HepG2 (cell line): ENCODE results near the gene PTPDC1.

Experiments
- EP300 ChIP-seq, 3 experiments: sonication (generic) in 1 of 3; formaldehyde crosslinking in 1 of 3; IDR thresholded peaks; 2 replicates each; pipeline versions ENCODE4 v1.5.1 to v1.6.1; 2011 to 2020; ENCODE audit warnings: low read depth in 2 of 3, low read length in 2 of 3, borderline replicate concordance in 1 of 3, improper control_type of control experiment in 1 of 3, mild to moderate bottlenecking in 1 of 3, missing genetic modification reagents in 1 of 3, moderate library complexity in 1 of 3
- SMC3 ChIP-seq: IDR thresholded peaks from 2 replicates; pipeline ENCODE4 v1.6.1; 2011; ENCODE audit warnings: low read length, improper control_type of control experiment
- SOX6 ChIP-seq, 2 experiments: fragments of 450-650 bp in 1 of 2; sonication (generic) in 1 of 2; formaldehyde crosslinking in 1 of 2; IDR thresholded peaks; 2 replicates each; pipeline versions ENCODE4 v1.4.0 to v1.6.1; 2017 to 2020; ENCODE audit warnings: antibody characterized with exemption in 1 of 2, mild to moderate bottlenecking in 1 of 2, missing genetic modification reagents in 1 of 2
- ZNF598 ChIP-seq: sonication (generic); formaldehyde crosslinking; IDR thresholded peaks from 2 replicates; pipeline ENCODE4 v1.5.1; 2020; ENCODE audit warnings: mild to moderate bottlenecking, missing genetic modification reagents, borderline replicate concordance
- TF ChIP-seq, protein P1 (sequence below), 2 experiments: sonication (generic) in 1 of 2; formaldehyde crosslinking in 1 of 2; IDR thresholded peaks; 2 replicates each; pipeline versions ENCODE4 v1.4.0 to v1.6.1; 2016 to 2020; ENCODE audit warnings: borderline replicate concordance in 1 of 2, low read depth in 1 of 2, mild to moderate bottlenecking in 1 of 2, missing genetic modification reagents in 1 of 2
- TF ChIP-seq, protein P2 (sequence below), 2 experiments: IDR thresholded peaks; 2 replicates each; pipeline ENCODE4 v1.6.1; 2011 to 2012; ENCODE audit warnings: low read length in 2 of 2, borderline replicate concordance in 1 of 2, low read depth in 1 of 2, mild to moderate bottlenecking in 1 of 2, moderate library complexity in 1 of 2

DNA sequence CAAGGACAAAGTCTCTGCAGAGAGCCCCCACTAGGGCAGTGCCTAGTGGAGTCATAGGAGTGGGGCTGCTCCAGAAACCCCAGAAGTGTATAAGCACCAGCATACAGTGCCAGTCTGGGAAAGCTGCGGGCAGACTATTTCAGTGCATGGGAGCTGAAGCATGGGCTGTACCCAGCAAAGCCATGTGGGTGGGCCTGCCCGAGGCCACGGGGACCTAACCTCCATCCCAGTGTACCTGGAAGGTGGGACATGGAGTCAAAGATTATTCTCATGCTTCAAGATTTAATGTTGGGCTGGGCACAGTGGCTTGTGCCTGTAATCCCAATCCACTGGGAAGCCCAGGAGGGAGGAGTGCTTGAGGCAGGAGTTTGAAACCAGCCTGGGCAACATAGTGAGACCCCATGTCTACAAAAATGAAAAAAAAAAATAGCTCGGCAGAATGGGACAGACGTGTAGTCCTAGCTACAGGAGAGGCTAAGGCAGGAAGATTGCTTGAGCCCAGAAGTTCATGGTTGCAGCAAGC lies 36.7 kb downstream of the PTPDC1 start:
- TF ChIP-seq, protein P1, sequence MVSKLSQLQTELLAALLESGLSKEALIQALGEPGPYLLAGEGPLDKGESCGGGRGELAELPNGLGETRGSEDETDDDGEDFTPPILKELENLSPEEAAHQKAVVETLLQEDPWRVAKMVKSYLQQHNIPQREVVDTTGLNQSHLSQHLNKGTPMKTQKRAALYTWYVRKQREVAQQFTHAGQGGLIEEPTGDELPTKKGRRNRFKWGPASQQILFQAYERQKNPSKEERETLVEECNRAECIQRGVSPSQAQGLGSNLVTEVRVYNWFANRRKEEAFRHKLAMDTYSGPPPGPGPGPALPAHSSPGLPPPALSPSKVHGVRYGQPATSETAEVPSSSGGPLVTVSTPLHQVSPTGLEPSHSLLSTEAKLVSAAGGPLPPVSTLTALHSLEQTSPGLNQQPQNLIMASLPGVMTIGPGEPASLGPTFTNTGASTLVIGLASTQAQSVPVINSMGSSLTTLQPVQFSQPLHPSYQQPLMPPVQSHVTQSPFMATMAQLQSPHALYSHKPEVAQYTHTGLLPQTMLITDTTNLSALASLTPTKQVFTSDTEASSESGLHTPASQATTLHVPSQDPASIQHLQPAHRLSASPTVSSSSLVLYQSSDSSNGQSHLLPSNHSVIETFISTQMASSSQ (IDR thresholded peaks at IDR 0.05; ENCODE audit: low read depth): no peak
- TF ChIP-seq, protein P1 (CRISPR knock-in tag; IDR thresholded peaks at IDR 0.05; ENCODE audit: borderline replicate concordance): no peak
- TF ChIP-seq, protein P2, sequence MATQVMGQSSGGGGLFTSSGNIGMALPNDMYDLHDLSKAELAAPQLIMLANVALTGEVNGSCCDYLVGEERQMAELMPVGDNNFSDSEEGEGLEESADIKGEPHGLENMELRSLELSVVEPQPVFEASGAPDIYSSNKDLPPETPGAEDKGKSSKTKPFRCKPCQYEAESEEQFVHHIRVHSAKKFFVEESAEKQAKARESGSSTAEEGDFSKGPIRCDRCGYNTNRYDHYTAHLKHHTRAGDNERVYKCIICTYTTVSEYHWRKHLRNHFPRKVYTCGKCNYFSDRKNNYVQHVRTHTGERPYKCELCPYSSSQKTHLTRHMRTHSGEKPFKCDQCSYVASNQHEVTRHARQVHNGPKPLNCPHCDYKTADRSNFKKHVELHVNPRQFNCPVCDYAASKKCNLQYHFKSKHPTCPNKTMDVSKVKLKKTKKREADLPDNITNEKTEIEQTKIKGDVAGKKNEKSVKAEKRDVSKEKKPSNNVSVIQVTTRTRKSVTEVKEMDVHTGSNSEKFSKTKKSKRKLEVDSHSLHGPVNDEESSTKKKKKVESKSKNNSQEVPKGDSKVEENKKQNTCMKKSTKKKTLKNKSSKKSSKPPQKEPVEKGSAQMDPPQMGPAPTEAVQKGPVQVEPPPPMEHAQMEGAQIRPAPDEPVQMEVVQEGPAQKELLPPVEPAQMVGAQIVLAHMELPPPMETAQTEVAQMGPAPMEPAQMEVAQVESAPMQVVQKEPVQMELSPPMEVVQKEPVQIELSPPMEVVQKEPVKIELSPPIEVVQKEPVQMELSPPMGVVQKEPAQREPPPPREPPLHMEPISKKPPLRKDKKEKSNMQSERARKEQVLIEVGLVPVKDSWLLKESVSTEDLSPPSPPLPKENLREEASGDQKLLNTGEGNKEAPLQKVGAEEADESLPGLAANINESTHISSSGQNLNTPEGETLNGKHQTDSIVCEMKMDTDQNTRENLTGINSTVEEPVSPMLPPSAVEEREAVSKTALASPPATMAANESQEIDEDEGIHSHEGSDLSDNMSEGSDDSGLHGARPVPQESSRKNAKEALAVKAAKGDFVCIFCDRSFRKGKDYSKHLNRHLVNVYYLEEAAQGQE (IDR thresholded peaks at IDR 0.05; ENCODE audit: borderline replicate concordance in 1 of 2, low read depth in 1 of 2, low read length in 2 of 2): no peak
- TF ChIP-seq ZNF598 (CRISPR knock-in tag): no peak
- TF ChIP-seq SMC3: no peak
- TF ChIP-seq SOX6 (IDR thresholded peaks at IDR 0.05): no peak
- no peak for TF ChIP-seq SOX6 (CRISPR knock-in tag; IDR thresholded peaks at IDR 0.05)
- no peak for TF ChIP-seq EP300 (IDR thresholded peaks at IDR 0.05; ENCODE audit: low read depth in 2 of 2, low read length in 2 of 2)
- no peak for TF ChIP-seq EP300 (CRISPR knock-in tag; IDR thresholded peaks at IDR 0.05; ENCODE audit: borderline replicate concordance)
